ENCODE measurements around the gene BAIAP2L1. TPM values are rescaled to one million over a fixed set of nuclear protein-coding genes. Genes with fewer than 3 reads are reported as not detected.

The BAIAP2L1 gene
- total RNA-seq, 1 experiment from 2014 or later: 120 TPM

DNA sequence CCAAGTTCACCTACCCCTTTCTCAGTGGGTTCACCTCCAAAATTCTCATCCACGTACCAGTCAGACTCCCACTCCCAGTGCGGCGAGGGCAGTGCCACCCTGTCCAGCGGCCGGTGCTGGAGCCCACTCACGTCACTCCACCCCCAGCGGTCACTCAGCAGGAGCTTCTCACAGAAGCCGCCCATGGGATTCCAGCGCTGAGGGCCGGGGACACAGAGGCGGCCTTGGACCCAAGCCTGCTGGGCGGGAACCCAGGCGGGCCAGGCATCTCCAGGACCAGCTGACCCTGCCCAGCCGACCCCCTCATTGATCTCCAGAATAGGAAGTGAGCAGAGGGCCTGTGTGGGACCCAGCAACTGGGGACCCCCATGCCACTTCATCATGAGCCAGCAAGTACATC is 156.0 kb downstream of the BAIAP2L1 start:
- ATAC-seq: no peak
- no peaks in the 10 kb centered on the region for H3K36me3 ChIP-seq (ENCODE audit: control insufficient read depth, insufficient read depth, low read length)
- ChIA-PET POLR2A (no interaction called here), CTCF (no interaction called here)
- in situ Hi-C loops (cut with HindIII; ENCODE audit: low pct_unique_long_range_greater_than_20kb, low sequenced_read_pairs) (no loop called here), intact Hi-C loops (cut with micrococcal nuclease; ENCODE audit: unreplicated experiment) (no loop called here)
- no peaks in the 10 kb centered on the region for H3K9me3 ChIP-seq (ENCODE audit: control insufficient read depth, insufficient read depth, low read depth, low read length)
- no TSS peak for BruUV-seq (replicated peaks)
- H3K27ac ChIP-seq (ENCODE audit: low read length): no peak overlapping the region
- H3K27me3 ChIP-seq (ENCODE audit: control insufficient read depth, insufficient read depth, low read length): no peaks in the 10 kb centered on the region
- no peak overlapping the region for H3K4me3 ChIP-seq (ENCODE audit: low read depth in 2 of 2, low read length in 2 of 2)
- DNase-seq (ENCODE audit: low read depth, low spot score): no peak
- TF ChIP-seq, protein P1, sequence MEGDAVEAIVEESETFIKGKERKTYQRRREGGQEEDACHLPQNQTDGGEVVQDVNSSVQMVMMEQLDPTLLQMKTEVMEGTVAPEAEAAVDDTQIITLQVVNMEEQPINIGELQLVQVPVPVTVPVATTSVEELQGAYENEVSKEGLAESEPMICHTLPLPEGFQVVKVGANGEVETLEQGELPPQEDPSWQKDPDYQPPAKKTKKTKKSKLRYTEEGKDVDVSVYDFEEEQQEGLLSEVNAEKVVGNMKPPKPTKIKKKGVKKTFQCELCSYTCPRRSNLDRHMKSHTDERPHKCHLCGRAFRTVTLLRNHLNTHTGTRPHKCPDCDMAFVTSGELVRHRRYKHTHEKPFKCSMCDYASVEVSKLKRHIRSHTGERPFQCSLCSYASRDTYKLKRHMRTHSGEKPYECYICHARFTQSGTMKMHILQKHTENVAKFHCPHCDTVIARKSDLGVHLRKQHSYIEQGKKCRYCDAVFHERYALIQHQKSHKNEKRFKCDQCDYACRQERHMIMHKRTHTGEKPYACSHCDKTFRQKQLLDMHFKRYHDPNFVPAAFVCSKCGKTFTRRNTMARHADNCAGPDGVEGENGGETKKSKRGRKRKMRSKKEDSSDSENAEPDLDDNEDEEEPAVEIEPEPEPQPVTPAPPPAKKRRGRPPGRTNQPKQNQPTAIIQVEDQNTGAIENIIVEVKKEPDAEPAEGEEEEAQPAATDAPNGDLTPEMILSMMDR (IDR thresholded peaks at IDR 0.05): no peak
- TF ChIP-seq TCF7L2 (IDR thresholded peaks at IDR 0.05; ENCODE audit: low read depth, low read length) (no peak), SIN3A (IDR thresholded peaks at IDR 0.05; ENCODE audit: borderline replicate concordance, insufficient read depth, low read depth, low read length) (no peak), POLR2AphosphoS5 (IDR thresholded peaks at IDR 0.05; ENCODE audit: low read depth, low read length) (no peak)
- TF ChIP-seq, protein P2, sequence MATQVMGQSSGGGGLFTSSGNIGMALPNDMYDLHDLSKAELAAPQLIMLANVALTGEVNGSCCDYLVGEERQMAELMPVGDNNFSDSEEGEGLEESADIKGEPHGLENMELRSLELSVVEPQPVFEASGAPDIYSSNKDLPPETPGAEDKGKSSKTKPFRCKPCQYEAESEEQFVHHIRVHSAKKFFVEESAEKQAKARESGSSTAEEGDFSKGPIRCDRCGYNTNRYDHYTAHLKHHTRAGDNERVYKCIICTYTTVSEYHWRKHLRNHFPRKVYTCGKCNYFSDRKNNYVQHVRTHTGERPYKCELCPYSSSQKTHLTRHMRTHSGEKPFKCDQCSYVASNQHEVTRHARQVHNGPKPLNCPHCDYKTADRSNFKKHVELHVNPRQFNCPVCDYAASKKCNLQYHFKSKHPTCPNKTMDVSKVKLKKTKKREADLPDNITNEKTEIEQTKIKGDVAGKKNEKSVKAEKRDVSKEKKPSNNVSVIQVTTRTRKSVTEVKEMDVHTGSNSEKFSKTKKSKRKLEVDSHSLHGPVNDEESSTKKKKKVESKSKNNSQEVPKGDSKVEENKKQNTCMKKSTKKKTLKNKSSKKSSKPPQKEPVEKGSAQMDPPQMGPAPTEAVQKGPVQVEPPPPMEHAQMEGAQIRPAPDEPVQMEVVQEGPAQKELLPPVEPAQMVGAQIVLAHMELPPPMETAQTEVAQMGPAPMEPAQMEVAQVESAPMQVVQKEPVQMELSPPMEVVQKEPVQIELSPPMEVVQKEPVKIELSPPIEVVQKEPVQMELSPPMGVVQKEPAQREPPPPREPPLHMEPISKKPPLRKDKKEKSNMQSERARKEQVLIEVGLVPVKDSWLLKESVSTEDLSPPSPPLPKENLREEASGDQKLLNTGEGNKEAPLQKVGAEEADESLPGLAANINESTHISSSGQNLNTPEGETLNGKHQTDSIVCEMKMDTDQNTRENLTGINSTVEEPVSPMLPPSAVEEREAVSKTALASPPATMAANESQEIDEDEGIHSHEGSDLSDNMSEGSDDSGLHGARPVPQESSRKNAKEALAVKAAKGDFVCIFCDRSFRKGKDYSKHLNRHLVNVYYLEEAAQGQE (IDR thresholded peaks at IDR 0.05; ENCODE audit: insufficient read depth in 1 of 2, low read depth in 2 of 2, low read length in 1 of 2): no peak
- H3K4me1 ChIP-seq (ENCODE audit: control insufficient read depth, insufficient read depth, low read length): no peaks in the 10 kb centered on the region

DNA sequence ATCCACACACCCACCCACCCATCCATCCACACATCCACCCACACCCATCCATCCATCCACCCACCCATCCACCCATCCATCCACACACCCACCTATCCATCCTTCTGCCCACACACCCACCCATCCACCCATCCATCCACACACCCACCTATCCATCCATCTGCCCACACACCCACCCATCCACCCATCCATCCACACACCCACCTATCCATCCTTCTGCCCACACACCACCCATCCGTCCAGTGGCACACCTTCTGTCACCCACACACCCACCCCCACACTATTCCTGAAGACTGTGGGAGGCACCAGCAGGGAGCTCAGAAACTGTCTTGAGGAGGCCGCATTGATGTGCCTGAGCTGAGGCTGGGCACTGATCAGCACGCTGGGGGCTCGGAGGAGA is 158.0 kb downstream of the BAIAP2L1 start:
- no peaks in the 10 kb centered on the region for H3K9me3 ChIP-seq (ENCODE audit: control insufficient read depth, insufficient read depth, low read depth, low read length)
- no peaks in the 10 kb centered on the region for H3K27me3 ChIP-seq (ENCODE audit: control insufficient read depth, insufficient read depth, low read length)
- H3K27ac ChIP-seq (ENCODE audit: low read length): no peak overlapping the region
- no peak for ATAC-seq
- TF ChIP-seq, protein P2 (IDR thresholded peaks at IDR 0.05; ENCODE audit: insufficient read depth in 1 of 2, low read depth in 2 of 2, low read length in 1 of 2): no peak
- TF ChIP-seq POLR2AphosphoS5 (IDR thresholded peaks at IDR 0.05; ENCODE audit: low read depth, low read length): no peak
- no peaks in the 10 kb centered on the region for H3K4me1 ChIP-seq (ENCODE audit: control insufficient read depth, insufficient read depth, low read length)
- ChIA-PET CTCF (no interaction called here), POLR2A (no interaction called here)
- intact Hi-C loops (cut with micrococcal nuclease; ENCODE audit: unreplicated experiment) (no loop called here), in situ Hi-C loops (cut with HindIII; ENCODE audit: low pct_unique_long_range_greater_than_20kb, low sequenced_read_pairs) (no loop called here)
- no peak overlapping the region for H3K4me3 ChIP-seq (ENCODE audit: low read depth in 2 of 2, low read length in 2 of 2)
- no TSS peak for BruUV-seq (replicated peaks)
- DNase-seq (ENCODE audit: low read depth, low spot score): no peak
- H3K36me3 ChIP-seq (ENCODE audit: control insufficient read depth, insufficient read depth, low read length): no peaks in the 10 kb centered on the region

Data from Panc1 (cell line).